HUDEP-2 (cell line): ENCODE data around the gene LTB4R.

Experiments
- DNase-seq, 76 experiments: peaks; one replicate each; lab custom pipeline; 2025; ENCODE audit not compliant: unreplicated experiment in 76 of 76; lab: John Stamatoyannopoulos, UW

Gene LTB4R

GRCh38 chr14:24317141-24317928, 6.0 kb downstream of the LTB4R start:
- DNase-seq = peak in 1 of 76 experiments; percentile 2

GRCh38 chr14:24321212-24321975, 10.1 kb downstream of the LTB4R start:
- DNase-seq = no peak

- no peak for DNase-seq
Observed at GRCh38 chr14:24322672-24323071, 11.4 kb downstream of the LTB4R start.

GRCh38 chr14:24323341-24323740, 12.0 kb downstream of the LTB4R start:
- no peak for DNase-seq

- no peak for DNase-seq
Observed at GRCh38 chr14:24324024-24324423, 12.7 kb downstream of the LTB4R start.

- no peak for DNase-seq
Observed at GRCh38 chr14:24325041-24325530, 13.8 kb downstream of the LTB4R start.

- DNase-seq = no peak
Observed at GRCh38 chr14:24325963-24326362, 14.7 kb downstream of the LTB4R start.

GRCh38 chr14:24327303-24327702, 16.0 kb downstream of the LTB4R start:
- DNase-seq = no peak

- peak in 20 of 76 experiments; percentile 7 to 56 (median 25) for DNase-seq
Observed at GRCh38 chr14:24327914-24328313, 16.6 kb downstream of the LTB4R start.

- no peak for DNase-seq
Observed at GRCh38 chr14:24329073-24329663, 17.9 kb downstream of the LTB4R start.

GRCh38 chr14:24329736-24330135, 18.4 kb downstream of the LTB4R start:
- peak in 19 of 76 experiments; percentile 5 to 60 (median 25) for DNase-seq

- DNase-seq = no peak
Observed at GRCh38 chr14:24330973-24331674, 19.8 kb downstream of the LTB4R start.

GRCh38 chr14:24331731-24332267, 20.5 kb downstream of the LTB4R start:
- DNase-seq = no peak

GRCh38 chr14:24332268-24332993, 21.1 kb downstream of the LTB4R start:
- peak in 58 of 76 experiments; percentile 16 to 78 (median 40) for DNase-seq

- DNase-seq = no peak
Observed at GRCh38 chr14:24334431-24335291, 23.4 kb downstream of the LTB4R start, which contains the start of gene ADCY4. Gene ADCY4 (minus strand): TSS chr14:24335071. CDS start chr14:24334652, 419 bp downstream.

GRCh38 chr14:24335461-24336171, 24.3 kb downstream of the LTB4R start:
- no peak for DNase-seq

GRCh38 chr14:24337144-24337823, 26.0 kb downstream of the LTB4R start:
- DNase-seq = no peak

GRCh38 chr14:24337824-24338175, 26.5 kb downstream of the LTB4R start:
- DNase-seq = no peak
